Endodermal cell (in vitro differentiated cells): Measurements from ENCODE around the gene MAP2K3. TPM values are rescaled to one million over a fixed set of nuclear protein-coding genes. Genes with fewer than 3 reads are reported as not detected.
"Not testable (repeated sequence)": the region's sequence is repeated elsewhere in the genome, so short reads cannot be mapped to it uniquely, and the experiment has no call there.

Experiments
- DNase-seq: peaks from one replicate; pipeline ENCODE4 v3.0.0-alpha.2; 2017
- H3K27ac ChIP-seq: 2 replicates; pipeline ENCODE4 v1.5.1; 2013; ENCODE audit warnings: mild to moderate bottlenecking, low read depth, low read length, moderate library complexity
- H3K27me3 ChIP-seq: 2 replicates; pipeline ENCODE4 v1.6.1; 2013; ENCODE audit warnings: mild to moderate bottlenecking, low read length, moderate library complexity; ENCODE audit not compliant: insufficient read depth, control insufficient read depth, poor library complexity, severe bottlenecking
- H3K36me3 ChIP-seq: 2 replicates; pipeline ENCODE4 v1.7.0; 2013; ENCODE audit warnings: mild to moderate bottlenecking, low read length, moderate library complexity; ENCODE audit not compliant: control insufficient read depth, insufficient read depth
- H3K4me1 ChIP-seq: one replicate; pipeline ENCODE4 v1.7.0; 2013; ENCODE audit warnings: low read length; ENCODE audit not compliant: control insufficient read depth, insufficient read depth
- H3K4me3 ChIP-seq: 2 replicates; pipeline ENCODE4 v1.5.1; 2013; ENCODE audit warnings: mild to moderate bottlenecking, low read length, moderate library complexity
- H3K9ac ChIP-seq: 2 replicates; pipeline ENCODE4 v1.6.1; 2013; ENCODE audit warnings: mild to moderate bottlenecking, low read length, moderate library complexity; ENCODE audit not compliant: poor library complexity, severe bottlenecking; ENCODE audit errors: extremely low read depth
- H3K9me3 ChIP-seq: 2 replicates; pipeline ENCODE4 v1.6.1; 2013; ENCODE audit warnings: mild to moderate bottlenecking, low read length, moderate library complexity; ENCODE audit not compliant: control insufficient read depth
- H3K27ac Mint-ChIP-seq: 2 replicates; pipeline ENCODE4 v1.8.0; 2020; ENCODE audit warnings: mixed read lengths
- H3K27me3 Mint-ChIP-seq: 2 replicates; pipeline ENCODE4 v1.8.0; 2021; ENCODE audit warnings: mild to moderate bottlenecking, mixed read lengths; ENCODE audit not compliant: insufficient read depth
- H3K36me3 Mint-ChIP-seq: 2 replicates; pipeline ENCODE4 v1.8.0; 2020; ENCODE audit warnings: low read depth, mixed read lengths
- H3K4me1 Mint-ChIP-seq: 2 replicates; pipeline ENCODE4 v1.8.0; 2020; ENCODE audit warnings: mixed read lengths
- H3K4me3 Mint-ChIP-seq: 2 replicates; pipeline ENCODE4 v1.8.0; 2020; ENCODE audit warnings: mild to moderate bottlenecking, moderate library complexity, mixed read lengths
- H3K9me3 Mint-ChIP-seq: 2 replicates; pipeline ENCODE4 v1.8.0; 2020; ENCODE audit warnings: mild to moderate bottlenecking, mixed read lengths
- WGBS, 2 experiments: methylation state at CpG; one replicate each; pipeline versions ENCODE4 v1.1.5 to v1.1.7; 2013; ENCODE audit warnings: missing lambda C conversion rate in 2 of 2, mixed read lengths in 1 of 2; ENCODE audit not compliant: insufficient coverage in 1 of 2, insufficient read length in 1 of 2; 5-methylcytosine and 5-hydroxymethylcytosine counted together
- total RNA-seq, 2 donors: library from RNA; stranded (reverse); fragmentation: NEBNext Ultra II Directional in 1 of 2; extraction: Animal tissue kit (Norgen Biotek cat#: 25700) in 1 of 2; gene quantifications; 2 replicates in 1 of 2; 3 replicates in 1 of 2; pipeline ENCODE4 v1.2.1, GENCODE V29; 2021
- TF ChIP-seq, protein P1 (sequence below): fragments of 200-600 bp; sonication (generic); conservative IDR thresholded peaks from 2 replicates; pipeline ENCODE4 v1.5.0; 2021; ENCODE audit warnings: antibody characterized with exemption, mild to moderate bottlenecking

The MAP2K3 gene
- total RNA-seq, 2 donors from 2014 or later = 31.6 to 37.6 TPM

DNA sequence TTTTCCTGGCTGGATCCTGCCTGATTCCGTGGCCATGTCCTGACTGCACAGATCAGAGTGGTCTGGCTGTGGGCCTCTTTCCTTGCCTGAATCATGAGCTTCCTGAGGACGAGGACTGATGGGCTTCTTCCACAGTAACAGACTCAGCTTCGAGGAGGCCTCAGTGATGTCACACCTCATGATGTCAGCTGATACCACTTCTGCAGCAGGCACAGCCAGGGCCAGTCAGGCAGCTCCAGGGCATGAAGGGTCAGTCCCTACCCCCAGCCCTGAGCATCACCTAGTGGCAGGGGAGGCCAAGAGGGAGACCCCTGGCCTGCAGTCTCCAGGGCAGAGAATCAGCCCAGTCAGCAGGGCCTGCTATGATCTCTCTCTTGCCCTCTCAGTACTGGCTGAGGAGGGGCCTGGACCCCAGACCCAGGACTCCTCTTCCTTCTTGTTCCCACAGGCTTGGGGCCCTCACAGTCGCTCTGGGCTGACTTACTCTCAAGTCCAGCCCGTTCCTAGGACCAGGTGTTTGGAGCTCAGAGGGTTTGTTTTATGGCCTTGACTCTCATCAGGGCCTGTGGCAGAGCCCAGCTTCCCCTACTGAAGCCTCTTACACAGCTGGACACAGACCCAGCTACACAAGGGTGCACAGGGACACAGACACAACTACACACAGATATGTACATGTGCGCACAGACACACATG is 65.0 kb downstream of the MAP2K3 start:
- not testable (repeated sequence) for H3K4me3 Mint-ChIP-seq, H3K4me1 ChIP-seq, H3K4me1 Mint-ChIP-seq, H3K27me3 Mint-ChIP-seq, H3K27ac Mint-ChIP-seq, H3K36me3 Mint-ChIP-seq, H3K4me3 ChIP-seq, H3K27me3 ChIP-seq, H3K9ac ChIP-seq, H3K36me3 ChIP-seq, H3K9me3 Mint-ChIP-seq, H3K9me3 ChIP-seq, H3K27ac ChIP-seq
- WGBS, 2 experiments = 83 to 93% methylated on average over 1 to 5 of the region's 6 CpGs
- DNase-seq = peak; percentile 49

DNA sequence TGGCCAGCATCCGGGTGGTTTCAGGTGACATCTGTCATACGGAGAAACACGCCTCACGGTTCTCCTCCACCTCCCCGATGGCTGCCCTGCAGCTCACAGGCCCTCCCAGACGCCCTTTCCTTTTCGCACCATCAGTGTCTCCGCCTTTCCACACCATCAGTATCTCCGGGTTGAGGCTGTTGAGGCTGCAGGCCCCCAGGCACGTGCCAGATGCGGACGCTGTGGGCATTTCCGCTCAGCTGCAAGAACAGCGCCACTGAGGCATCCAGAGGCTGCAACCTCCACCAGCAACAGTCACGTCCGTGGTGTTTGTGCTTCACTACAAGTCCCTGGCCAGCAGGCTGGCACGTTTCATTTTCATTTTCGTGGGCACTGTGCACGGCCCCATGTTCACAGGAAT is 66.0 kb downstream of the MAP2K3 start:
- H3K4me1 ChIP-seq, H3K27ac Mint-ChIP-seq, H3K36me3 ChIP-seq, H3K27me3 ChIP-seq, H3K9ac ChIP-seq, H3K36me3 Mint-ChIP-seq, H3K9me3 ChIP-seq, H3K4me3 ChIP-seq, H3K9me3 Mint-ChIP-seq, H3K27ac ChIP-seq, H3K4me1 Mint-ChIP-seq, H3K4me3 Mint-ChIP-seq: not testable (repeated sequence)
- 89 to 91% methylated on average over 9 to 19 of the region's 19 CpGs for WGBS, 2 experiments
- peaks cover 15% of the 10 kb centered on the region for H3K27me3 Mint-ChIP-seq
- DNase-seq = peak; percentile 33

DNA sequence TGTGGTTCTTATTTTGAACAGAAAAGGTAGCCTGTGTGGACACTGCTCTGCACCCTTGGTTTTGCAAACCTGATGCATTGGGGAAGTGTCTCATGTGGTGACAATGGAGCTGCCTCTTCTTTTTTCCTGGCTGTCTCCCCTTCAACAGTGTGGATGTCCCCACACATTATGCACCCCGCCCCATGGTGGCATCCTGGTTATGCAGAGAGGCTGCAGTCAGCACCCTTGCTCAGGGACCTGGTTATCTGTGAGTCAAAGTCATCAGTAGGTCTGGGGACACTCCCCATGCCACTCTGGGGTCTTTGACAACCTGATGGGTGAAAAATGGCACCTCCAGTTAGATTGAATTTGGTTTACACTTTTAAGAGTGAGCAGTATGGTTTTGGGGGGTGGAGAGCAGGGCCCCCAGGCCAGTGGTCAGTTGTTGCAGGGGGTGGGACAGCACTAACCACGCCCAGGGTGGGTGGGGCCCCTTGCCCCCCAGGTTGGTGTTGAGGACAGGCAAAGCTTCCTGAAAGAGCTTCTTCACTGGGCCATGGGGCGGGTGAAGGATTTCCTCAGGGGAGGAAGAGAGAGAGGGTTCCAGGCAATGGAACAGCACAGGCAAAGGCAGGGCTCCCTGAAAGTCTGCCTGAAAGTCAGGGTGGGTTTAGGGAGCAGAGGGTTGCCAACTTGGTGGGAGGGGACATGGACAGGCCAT is 67.0 kb downstream of the MAP2K3 start:
- Mint-ChIP-seq H3K27ac (no peak overlapping the region), H3K36me3 (no peaks in the 10 kb centered on the region), H3K27me3 (peaks cover 21% of the 10 kb centered on the region), H3K4me1 (no peaks in the 10 kb centered on the region), H3K9me3 (peaks cover 6% of the 10 kb centered on the region), H3K4me3 (no peak overlapping the region)
- Histone ChIP-seq H3K36me3 (no peaks in the 10 kb centered on the region), H3K9me3 (no peaks in the 10 kb centered on the region), H3K27ac (no peak overlapping the region), H3K4me3 (no peak overlapping the region), H3K4me1 (no peaks in the 10 kb centered on the region), H3K9ac (no peak overlapping the region), H3K27me3 (no peaks in the 10 kb centered on the region)
- TF ChIP-seq, protein P1, sequence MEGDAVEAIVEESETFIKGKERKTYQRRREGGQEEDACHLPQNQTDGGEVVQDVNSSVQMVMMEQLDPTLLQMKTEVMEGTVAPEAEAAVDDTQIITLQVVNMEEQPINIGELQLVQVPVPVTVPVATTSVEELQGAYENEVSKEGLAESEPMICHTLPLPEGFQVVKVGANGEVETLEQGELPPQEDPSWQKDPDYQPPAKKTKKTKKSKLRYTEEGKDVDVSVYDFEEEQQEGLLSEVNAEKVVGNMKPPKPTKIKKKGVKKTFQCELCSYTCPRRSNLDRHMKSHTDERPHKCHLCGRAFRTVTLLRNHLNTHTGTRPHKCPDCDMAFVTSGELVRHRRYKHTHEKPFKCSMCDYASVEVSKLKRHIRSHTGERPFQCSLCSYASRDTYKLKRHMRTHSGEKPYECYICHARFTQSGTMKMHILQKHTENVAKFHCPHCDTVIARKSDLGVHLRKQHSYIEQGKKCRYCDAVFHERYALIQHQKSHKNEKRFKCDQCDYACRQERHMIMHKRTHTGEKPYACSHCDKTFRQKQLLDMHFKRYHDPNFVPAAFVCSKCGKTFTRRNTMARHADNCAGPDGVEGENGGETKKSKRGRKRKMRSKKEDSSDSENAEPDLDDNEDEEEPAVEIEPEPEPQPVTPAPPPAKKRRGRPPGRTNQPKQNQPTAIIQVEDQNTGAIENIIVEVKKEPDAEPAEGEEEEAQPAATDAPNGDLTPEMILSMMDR = no peak
- WGBS, 2 experiments = 67 to 79% methylated on average over 1 to 3 of the region's 3 CpGs
- no peak for DNase-seq

DNA sequence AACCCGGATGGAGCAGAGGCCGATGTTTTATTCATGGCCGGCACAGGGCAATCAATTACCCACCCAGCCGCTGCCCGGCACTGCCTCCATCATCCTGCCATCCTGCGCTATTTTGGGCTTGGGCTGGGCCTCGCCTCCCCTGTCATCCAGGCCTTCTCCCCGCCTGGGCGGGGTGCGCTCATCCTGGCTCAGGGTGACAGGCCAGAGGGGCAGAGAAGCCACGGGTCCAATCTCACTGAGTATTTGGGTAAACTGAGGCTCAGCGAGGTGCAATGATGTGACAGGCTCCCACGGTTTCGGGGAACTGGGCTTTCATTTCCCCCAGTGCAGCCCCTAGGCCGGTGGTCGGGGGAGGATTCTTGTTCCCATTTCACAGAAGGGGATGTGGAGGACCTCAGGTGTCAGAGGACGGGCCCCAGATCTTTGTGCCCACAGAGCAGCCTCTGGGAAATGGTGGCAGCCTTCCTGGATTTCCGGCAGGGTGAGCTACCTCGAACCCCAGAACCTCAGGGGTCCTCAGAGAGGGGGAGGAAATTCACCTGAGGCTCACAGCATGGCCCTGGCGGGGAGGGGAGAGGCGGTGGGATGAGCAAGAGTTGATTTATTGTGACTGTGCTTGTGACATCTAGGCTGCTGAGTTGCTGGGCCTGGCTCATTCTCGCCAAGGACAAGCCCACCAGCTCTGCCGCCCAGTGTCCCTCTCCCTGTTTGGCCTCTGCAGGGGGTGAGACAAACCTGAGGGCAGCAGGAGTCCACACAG is 67.9 kb downstream of the MAP2K3 start:
- Histone ChIP-seq H3K4me1 (no peaks in the 10 kb centered on the region), H3K4me3 (no peak overlapping the region), H3K9me3 (no peaks in the 10 kb centered on the region), H3K27ac (no peak overlapping the region), H3K36me3 (no peaks in the 10 kb centered on the region), H3K9ac (no peak overlapping the region), H3K27me3 (no peaks in the 10 kb centered on the region)
- no peaks in the 10 kb centered on the region for H3K36me3 Mint-ChIP-seq
- peaks cover 4% of the 10 kb centered on the region for H3K4me1 Mint-ChIP-seq
- peak; percentile 18 for DNase-seq
- no peak overlapping the region for H3K27ac Mint-ChIP-seq
- TF ChIP-seq, protein P1 = no peak
- no peak overlapping the region for H3K4me3 Mint-ChIP-seq
- WGBS, 2 experiments = 93% methylated on average over 17 to 23 of the region's 23 CpGs
- H3K9me3 Mint-ChIP-seq = peaks cover 6% of the 10 kb centered on the region
- peaks cover 30% of the 10 kb centered on the region for H3K27me3 Mint-ChIP-seq
